WTC11 (cell line): ENCODE data around the gene CCNYL1. TPM values are rescaled to one million over a fixed set of nuclear protein-coding genes. Genes with fewer than 3 reads are reported as not detected.
A peak's percentile ranks its signal among the peaks of the same experiment; 100 is the strongest.

Experiments used
- AFF4 ChIP-seq: sonication (generic); formaldehyde crosslinking; IDR thresholded peaks from 2 replicates; pipeline ENCODE4 v1.8.1; 2023; ENCODE audit warnings: mild to moderate bottlenecking, missing genetic modification reagents, borderline replicate concordance
- CBFB ChIP-seq: sonication (generic); formaldehyde crosslinking; IDR thresholded peaks from 2 replicates; pipeline ENCODE4 v1.8.1; 2022; ENCODE audit warnings: mild to moderate bottlenecking, low read depth, missing genetic modification reagents
- CDX4 ChIP-seq: fragments of 250-450 bp; sonication (Bioruptor Pico); IDR thresholded peaks from 2 replicates; pipeline ENCODE4 v1.9.0; 2021; ENCODE audit warnings: moderate library complexity, mild to moderate bottlenecking, inconsistent platforms, borderline replicate concordance
- CREB1 ChIP-seq: sonication (generic); formaldehyde crosslinking; IDR thresholded peaks from 2 replicates; pipeline ENCODE4 v1.8.0; 2023; ENCODE audit warnings: mild to moderate bottlenecking, missing genetic modification reagents
- E2F4 ChIP-seq: sonication (generic); formaldehyde crosslinking; IDR thresholded peaks from 2 replicates; pipeline ENCODE4 v1.8.1; 2022; ENCODE audit warnings: low read depth, mild to moderate bottlenecking, moderate library complexity, missing genetic modification reagents, borderline replicate concordance
- FOXP1 ChIP-seq: sonication (generic); formaldehyde crosslinking; IDR thresholded peaks from 2 replicates; pipeline ENCODE4 v1.8.0; 2022; ENCODE audit warnings: missing genetic modification reagents, mild to moderate bottlenecking, moderate library complexity, borderline replicate concordance
- FOXP4 ChIP-seq: sonication (generic); formaldehyde crosslinking; IDR thresholded peaks from 2 replicates; pipeline ENCODE4 v1.8.0; 2022; ENCODE audit warnings: mild to moderate bottlenecking, missing genetic modification reagents
- HMGA2 ChIP-seq: fragments of 250-450 bp; sonication (Bioruptor Pico); IDR thresholded peaks from 2 replicates; pipeline ENCODE4 v1.4.0; 2021; ENCODE audit warnings: mild to moderate bottlenecking, moderate library complexity
- IRF1 ChIP-seq: sonication (generic); formaldehyde crosslinking; IDR thresholded peaks from 2 replicates; pipeline ENCODE4 v1.8.0; 2023; ENCODE audit warnings: missing genetic modification reagents
- IRF2 ChIP-seq: sonication (generic); formaldehyde crosslinking; IDR thresholded peaks from 2 replicates; pipeline ENCODE4 v1.8.0; 2022; ENCODE audit warnings: low read depth, missing genetic modification reagents, borderline replicate concordance
- JAZF1 ChIP-seq: fragments of 250-450 bp; sonication (Bioruptor Pico); IDR thresholded peaks from 2 replicates; pipeline ENCODE4 v1.9.0; 2021; ENCODE audit warnings: moderate library complexity, mild to moderate bottlenecking, inconsistent platforms
- NFATC4 ChIP-seq: fragments of 250-450 bp; sonication (Bioruptor Pico); IDR thresholded peaks from 2 replicates; pipeline ENCODE4 v1.9.0; 2021; ENCODE audit warnings: mild to moderate bottlenecking
- NFYB ChIP-seq: sonication (generic); formaldehyde crosslinking; conservative IDR thresholded peaks from 2 replicates; pipeline ENCODE4 v1.8.0; 2022; ENCODE audit warnings: low read depth, missing genetic modification reagents
- NR1H2 ChIP-seq: sonication (generic); formaldehyde crosslinking; IDR thresholded peaks from 2 replicates; pipeline ENCODE4 v1.9.0; 2021; ENCODE audit warnings: mild to moderate bottlenecking, moderate library complexity, missing genetic modification reagents
- NR2C2 ChIP-seq: sonication (generic); formaldehyde crosslinking; IDR thresholded peaks from 2 replicates; pipeline ENCODE4 v1.8.0; 2022; ENCODE audit warnings: mild to moderate bottlenecking, missing genetic modification reagents
- PRRX2 ChIP-seq: fragments of 250-450 bp; sonication (Bioruptor Pico); IDR thresholded peaks from 2 replicates; pipeline ENCODE4 v1.8.0; 2021; ENCODE audit warnings: mild to moderate bottlenecking
- RELA ChIP-seq: sonication (generic); formaldehyde crosslinking; IDR thresholded peaks from 2 replicates; pipeline ENCODE4 v1.8.1; 2022; ENCODE audit warnings: missing genetic modification reagents, mild to moderate bottlenecking, borderline replicate concordance
- SMAD3 ChIP-seq: sonication (generic); formaldehyde crosslinking; IDR thresholded peaks from 2 replicates; pipeline ENCODE4 v1.8.0; 2022; ENCODE audit warnings: missing genetic modification reagents, mild to moderate bottlenecking, borderline replicate concordance
- SMAD4 ChIP-seq: sonication (generic); formaldehyde crosslinking; IDR thresholded peaks from 2 replicates; pipeline ENCODE4 v1.8.0; 2022; ENCODE audit warnings: mild to moderate bottlenecking, missing genetic modification reagents
- STAT6 ChIP-seq: sonication (generic); formaldehyde crosslinking; conservative IDR thresholded peaks from 2 replicates; pipeline ENCODE4 v1.8.1; 2023; ENCODE audit warnings: mild to moderate bottlenecking, low read depth, missing genetic modification reagents, moderate library complexity
- TEAD1 ChIP-seq: sonication (generic); formaldehyde crosslinking; IDR thresholded peaks from 2 replicates; pipeline ENCODE4 v1.8.0; 2022; ENCODE audit warnings: mild to moderate bottlenecking, missing genetic modification reagents
- USF1 ChIP-seq: sonication (generic); formaldehyde crosslinking; IDR thresholded peaks from 2 replicates; pipeline ENCODE4 v1.8.0; 2022; ENCODE audit warnings: mild to moderate bottlenecking, missing genetic modification reagents
- ZNF121 ChIP-seq: sonication (generic); formaldehyde crosslinking; IDR thresholded peaks from 2 replicates; pipeline ENCODE4 v1.8.0; 2023; ENCODE audit warnings: missing genetic modification reagents
- ZNF219 ChIP-seq: sonication (generic); formaldehyde crosslinking; IDR thresholded peaks from 2 replicates; pipeline ENCODE4 v1.8.0; 2023; ENCODE audit warnings: missing genetic modification reagents, mild to moderate bottlenecking, borderline replicate concordance
- ZNF416 ChIP-seq: fragments of 250-450 bp; sonication (Bioruptor Pico); IDR thresholded peaks from 2 replicates; pipeline ENCODE4 v1.9.0; 2021; ENCODE audit warnings: mild to moderate bottlenecking, inconsistent platforms
- ZNF423 ChIP-seq: fragments of 250-450 bp; sonication (Bioruptor Pico); IDR thresholded peaks from 2 replicates; pipeline ENCODE4 v2.1.2; 2022; ENCODE audit warnings: mild to moderate bottlenecking, moderate library complexity
- ZNF671 ChIP-seq: fragments of 250-450 bp; sonication (Bioruptor Pico); IDR thresholded peaks from 2 replicates; pipeline ENCODE4 v1.8.0; 2021; ENCODE audit warnings: mild to moderate bottlenecking
- total RNA-seq: library from RNA; stranded (reverse); gene quantifications from 3 replicates; pipeline ENCODE4 v1.2.3, GENCODE V29; 2021

Gene CCNYL1
- total RNA-seq, 1 experiment from 2014 or later, result 31.6 TPM

GRCh38 chr2:207767461-207768167 is 56.2 kb downstream of the CCNYL1 start (continued):
- no peak; the same call in 1 of the 2 replicates for TF ChIP-seq STAT6 (CRISPR knock-in tag)
- no peak for TF ChIP-seq NFYB (CRISPR knock-in tag)
- TF ChIP-seq NFATC4 (CRISPR knock-in tag), result no peak
- TF ChIP-seq ZNF219 (CRISPR knock-in tag), result no peak
- no peak for TF ChIP-seq CDX4
- TF ChIP-seq CBFB (CRISPR knock-in tag), result no peak
- TF ChIP-seq FOXP4 (CRISPR knock-in tag), result no peak
- no peak for TF ChIP-seq PRRX2 (CRISPR knock-in tag)
- no peak; the same call in 1 of the 2 replicates for TF ChIP-seq ZNF121 (CRISPR knock-in tag)
- TF ChIP-seq NR2C2 (CRISPR knock-in tag), result no peak
- TF ChIP-seq JAZF1 (CRISPR knock-in tag), result no peak
- TF ChIP-seq TEAD1 (CRISPR knock-in tag), result peak; percentile 34; the same call in 1 of the 2 replicates
- no peak for TF ChIP-seq E2F4 (CRISPR knock-in tag)
- TF ChIP-seq ZNF671 (CRISPR knock-in tag), result no peak
- TF ChIP-seq RELA (CRISPR knock-in tag), result no peak
- TF ChIP-seq AFF4 (CRISPR knock-in tag), result no peak; the same call in 1 of the 2 replicates
- TF ChIP-seq IRF2 (CRISPR knock-in tag), result no peak
- TF ChIP-seq IRF1 (CRISPR knock-in tag), result no peak
- TF ChIP-seq SMAD4 (CRISPR knock-in tag), result no peak
- TF ChIP-seq USF1 (CRISPR knock-in tag), result no peak
- 0 out of 2 replicates have a peak, but pooled peaks have one; percentile 33 for TF ChIP-seq SMAD3 (CRISPR knock-in tag)
- TF ChIP-seq HMGA2 (CRISPR knock-in tag), result no peak
- no peak for TF ChIP-seq NR1H2 (CRISPR knock-in tag)
- TF ChIP-seq ZNF423, result no peak
- peak; percentile 34 for TF ChIP-seq FOXP1 (CRISPR knock-in tag)
- TF ChIP-seq CREB1 (CRISPR knock-in tag), result no peak
- no peak for TF ChIP-seq ZNF416 (CRISPR knock-in tag)
